ENCODE results near the gene RDM1.

RDM1 gene

GRCh38 chr17:35870906-35871819 lies 59.4 kb downstream of the RDM1 start:
- DNase-seq (ENCODE audit: low read depth in 2 of 2), result no peak

GRCh38 chr17:35868737-35869136 lies 61.8 kb downstream of the RDM1 start, which contains the start of gene HEATR9:
Gene HEATR9 (minus strand): TSS chr17:35868891. CDS start chr17:35868742, 149 bp downstream.
- no peak for DNase-seq (ENCODE audit: low read depth in 2 of 2)

Measured in stimulated activated CD8-positive, alpha-beta memory T cell treated with anti-CD3 and anti-CD28 coated beads, Interleukin-7, amount 100 ng/mL, for 1 hour (primary cell).